ENCODE results near the gene NDC80.
A peak's percentile ranks its signal among the peaks of the same experiment; 100 is the strongest.

NDC80 gene

GRCh38 chr18:2571200-2572170 lies at the start of gene NDC80, which contains the start of gene METTL4:
Gene NDC80, plus strand, starts transcription at chr18:2571557. Its CDS starts 1,429 bp downstream, at chr18:2572986.
Gene METTL4, minus strand, starts transcription at chr18:2571505. Its CDS starts 4,289 bp downstream, at chr18:2567216.
- peak; percentile 96 for DNase-seq

- no peak for DNase-seq
Measured at GRCh38 chr18:2522112-2522511, 49.2 kb upstream of the NDC80 start.

- DNase-seq: peak; percentile 66
Measured at GRCh38 chr18:2524794-2525198, 46.6 kb upstream of the NDC80 start.

GRCh38 chr18:2526329-2526728 lies 45.0 kb upstream of the NDC80 start:
- DNase-seq: peak; percentile 92

- no peak for DNase-seq
Measured at GRCh38 chr18:2529154-2529553, 42.2 kb upstream of the NDC80 start.

GRCh38 chr18:2531751-2532150 lies 39.6 kb upstream of the NDC80 start:
- no peak for DNase-seq

- DNase-seq: no peak
Measured at GRCh38 chr18:2532797-2533196, 38.6 kb upstream of the NDC80 start.

- DNase-seq: no peak
Measured at GRCh38 chr18:2534906-2535305, 36.5 kb upstream of the NDC80 start.

GRCh38 chr18:2535419-2535910 lies 35.9 kb upstream of the NDC80 start:
- DNase-seq: no peak

GRCh38 chr18:2536063-2536462 lies 35.3 kb upstream of the NDC80 start:
- no peak for DNase-seq

GRCh38 chr18:2536493-2536892 lies 34.9 kb upstream of the NDC80 start:
- no peak for DNase-seq

GRCh38 chr18:2537296-2537695 lies 34.1 kb upstream of the NDC80 start:
- DNase-seq: no peak

GRCh38 chr18:2538236-2538635 lies 33.1 kb upstream of the NDC80 start:
- DNase-seq: peak; percentile 70

GRCh38 chr18:2538844-2539243 lies 32.5 kb upstream of the NDC80 start:
- DNase-seq: peak; percentile 94

- peak; percentile 94 for DNase-seq
Measured at GRCh38 chr18:2540575-2540974, 30.8 kb upstream of the NDC80 start.

- peak; percentile 82 for DNase-seq
Measured at GRCh38 chr18:2541925-2542563, 29.3 kb upstream of the NDC80 start.

GRCh38 chr18:2545155-2545554 lies 26.2 kb upstream of the NDC80 start:
- DNase-seq: no peak

- DNase-seq: peak; percentile 67
Measured at GRCh38 chr18:2547477-2548087, 23.8 kb upstream of the NDC80 start.

- no peak for DNase-seq
Measured at GRCh38 chr18:2549462-2549861, 21.9 kb upstream of the NDC80 start.

- DNase-seq: no peak
Measured at GRCh38 chr18:2551425-2551824, 19.9 kb upstream of the NDC80 start.

- no peak for DNase-seq
Measured at GRCh38 chr18:2554696-2555095, 16.7 kb upstream of the NDC80 start.

GRCh38 chr18:2555895-2556294 lies 15.5 kb upstream of the NDC80 start:
- DNase-seq: no peak

- DNase-seq: no peak
Measured at GRCh38 chr18:2557536-2557935, 13.8 kb upstream of the NDC80 start.
